Upper lobe of left lung (tissue), 6 donors: ENCODE results near the gene LRP1B. TPM values are rescaled to one million over a fixed set of nuclear protein-coding genes. Genes with fewer than 3 reads are reported as not detected.

Experiments used
- ATAC-seq, 2 donors: fragments of 200-7000 bp; cut with Tn5 transposase; one replicate each; pipeline ENCODE4 v1.9.1; 2022; ENCODE audit warnings: mild to moderate bottlenecking in 2 of 2, moderate library complexity in 2 of 2; ENCODE audit not compliant: low FRiP score in 2 of 2
- DNase-seq, 2 donors: peaks; one replicate each; pipeline ENCODE4 v3.0.0-alpha.2; 2019 to 2020
- H3K27ac ChIP-seq, 4 donors: fragments of 200-600 bp; sonication (generic); one replicate each; pipeline ENCODE4 v1.5.1; 2016 to 2019
- H3K27me3 ChIP-seq, 4 donors: fragments of 200-600 bp; sonication (generic); one replicate each; pipeline ENCODE4 v1.5.1; 2017 to 2019
- H3K36me3 ChIP-seq, 4 donors: fragments of 200-600 bp; sonication (generic); one replicate each; pipeline ENCODE4 v1.5.1; 2016 to 2019
- H3K4me1 ChIP-seq, 4 donors: fragments of 200-600 bp; sonication (generic); one replicate each; pipeline ENCODE4 v1.5.1; 2018 to 2019
- H3K4me3 ChIP-seq, 4 donors: fragments of 200-600 bp; sonication (generic); one replicate each; pipeline ENCODE4 v1.5.1; 2017 to 2019; ENCODE audit warnings: mild to moderate bottlenecking in 2 of 4, moderate library complexity in 1 of 4
- H3K9me3 ChIP-seq, 4 donors: fragments of 200-600 bp; sonication (generic); one replicate each; pipeline ENCODE4 v1.5.1; 2018 to 2019
- EP300 ChIP-seq, 4 donors: sonication (generic); formaldehyde crosslinking; IDR thresholded peaks; one replicate each; pipeline ENCODE4 v1.5.1; 2017; ENCODE audit warnings: antibody characterized with exemption in 4 of 4, control low read depth in 2 of 4
- POLR2A ChIP-seq, 4 donors: fragments of 450-650 bp; IDR thresholded peaks; one replicate each; pipeline ENCODE4 v1.5.1; 2016 to 2017; ENCODE audit warnings: antibody characterized with exemption in 4 of 4, mild to moderate bottlenecking in 2 of 4
- POLR2AphosphoS5 ChIP-seq, 2 donors: sonication (generic); formaldehyde crosslinking; IDR thresholded peaks; one replicate each; pipeline ENCODE4 v1.5.1; 2017; ENCODE audit warnings: antibody characterized with exemption in 2 of 2
- WGBS, 2 donors: methylation state at CpG; one replicate each; pipeline ENCODE4 v1.1.5; 2017 to 2018; 5-methylcytosine and 5-hydroxymethylcytosine counted together
- total RNA-seq, 6 donors: library from RNA; depleted of rRNA in 4 of 6; stranded (reverse); fragments of >200 nt in 4 of 6; gene quantifications; one replicate each; pipeline versions ENCODE4 v1.1.0 to v1.2.1, GENCODE V29; 2016 to 2021
- TF ChIP-seq, protein P1 (sequence below), 6 experiments: fragments of 450-650 bp in 4 of 6; fragments of 200-600 bp in 2 of 6; sonication (generic) in 2 of 6; IDR thresholded peaks; one replicate each; pipeline ENCODE4 v1.5.1; 2016 to 2019; ENCODE audit warnings: antibody characterized with exemption in 6 of 6
- donor health status: DM: no; HTN: no; CAD: no; lungs with moderate emphysema.
- donor health status: DM: no; HTN: yes; CAD: no; lungs with severe emphysema.

LRP1B gene
- total RNA-seq, 6 donors from 2014 or later, result under 0.01 to 0.46 (median 0.11) TPM

DNA sequence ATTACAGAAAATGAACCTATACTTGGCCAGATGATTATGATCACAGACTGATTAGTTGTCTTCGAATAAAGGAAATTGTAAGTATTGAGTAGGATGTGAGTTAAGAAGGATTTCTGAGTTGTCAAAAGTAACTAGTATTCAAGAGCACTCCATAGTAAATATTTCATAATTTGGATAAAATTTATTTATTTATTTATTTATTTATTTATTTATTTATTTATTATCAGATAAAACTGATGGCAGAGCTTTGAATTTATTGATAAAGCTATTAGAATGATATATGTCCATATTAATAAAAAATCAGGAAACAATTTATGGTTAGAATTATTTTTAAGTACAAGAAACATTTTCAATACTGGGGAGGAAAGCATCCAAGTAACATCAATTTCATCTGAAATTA, 1634.1 kb downstream of the LRP1B start:
- 85 to 97% methylated on average over 1 of the region's 1 CpG for WGBS, 2 donors
- H3K27ac ChIP-seq, result no peak overlapping the region
- TF ChIP-seq POLR2AphosphoS5 (IDR thresholded peaks at IDR 0.05), result no peak
- TF ChIP-seq, protein P1, sequence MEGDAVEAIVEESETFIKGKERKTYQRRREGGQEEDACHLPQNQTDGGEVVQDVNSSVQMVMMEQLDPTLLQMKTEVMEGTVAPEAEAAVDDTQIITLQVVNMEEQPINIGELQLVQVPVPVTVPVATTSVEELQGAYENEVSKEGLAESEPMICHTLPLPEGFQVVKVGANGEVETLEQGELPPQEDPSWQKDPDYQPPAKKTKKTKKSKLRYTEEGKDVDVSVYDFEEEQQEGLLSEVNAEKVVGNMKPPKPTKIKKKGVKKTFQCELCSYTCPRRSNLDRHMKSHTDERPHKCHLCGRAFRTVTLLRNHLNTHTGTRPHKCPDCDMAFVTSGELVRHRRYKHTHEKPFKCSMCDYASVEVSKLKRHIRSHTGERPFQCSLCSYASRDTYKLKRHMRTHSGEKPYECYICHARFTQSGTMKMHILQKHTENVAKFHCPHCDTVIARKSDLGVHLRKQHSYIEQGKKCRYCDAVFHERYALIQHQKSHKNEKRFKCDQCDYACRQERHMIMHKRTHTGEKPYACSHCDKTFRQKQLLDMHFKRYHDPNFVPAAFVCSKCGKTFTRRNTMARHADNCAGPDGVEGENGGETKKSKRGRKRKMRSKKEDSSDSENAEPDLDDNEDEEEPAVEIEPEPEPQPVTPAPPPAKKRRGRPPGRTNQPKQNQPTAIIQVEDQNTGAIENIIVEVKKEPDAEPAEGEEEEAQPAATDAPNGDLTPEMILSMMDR (IDR thresholded peaks at IDR 0.05), result no peak
- TF ChIP-seq EP300 (IDR thresholded peaks at IDR 0.05), result no peak
- no peak for TF ChIP-seq POLR2A (IDR thresholded peaks at IDR 0.05)
- DNase-seq (no peak), ATAC-seq (no peak)
- H3K4me3 ChIP-seq, result no peak overlapping the region
- H3K36me3 ChIP-seq, result no peaks in the 10 kb centered on the region
- no peaks in the 10 kb centered on the region for H3K4me1 ChIP-seq
- H3K9me3 ChIP-seq, result no peaks in the 10 kb centered on the region
- H3K27me3 ChIP-seq, result no peaks in the 10 kb centered on the region

DNA sequence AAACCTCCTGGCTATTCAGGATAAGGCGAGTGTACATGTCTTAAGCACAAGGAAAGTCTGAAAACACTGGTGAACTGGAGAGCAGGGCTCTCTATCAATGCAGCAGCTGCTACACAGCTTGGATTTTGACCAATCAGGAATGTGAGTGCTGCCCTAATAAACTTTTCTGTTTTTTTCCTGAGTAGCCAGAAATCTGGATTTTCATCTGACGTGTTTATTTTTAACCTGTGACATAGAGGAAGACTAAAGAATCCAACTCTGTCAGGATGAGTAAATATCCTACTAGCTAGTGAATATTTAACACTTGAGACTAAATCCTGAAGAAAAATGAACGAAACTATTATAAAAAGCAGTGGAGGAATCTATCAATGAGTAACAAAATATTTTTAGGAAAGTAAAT, 1638.9 kb downstream of the LRP1B start:
- ATAC-seq, result no peak
- H3K4me1 ChIP-seq, result no peaks in the 10 kb centered on the region
- 49 to 50% methylated on average over 3 of the region's 3 CpGs for WGBS, 2 donors
- no peaks in the 10 kb centered on the region for H3K36me3 ChIP-seq
- H3K9me3 ChIP-seq, result no peaks in the 10 kb centered on the region
- no peaks in the 10 kb centered on the region for H3K27me3 ChIP-seq
- no peak overlapping the region for H3K4me3 ChIP-seq
- TF ChIP-seq POLR2AphosphoS5 (IDR thresholded peaks at IDR 0.05) (no peak), EP300 (IDR thresholded peaks at IDR 0.05) (no peak), POLR2A (IDR thresholded peaks at IDR 0.05) (no peak)
- TF ChIP-seq, protein P1 (IDR thresholded peaks at IDR 0.05), result no peak
- H3K27ac ChIP-seq, result no peak overlapping the region
- no peak for DNase-seq

DNA sequence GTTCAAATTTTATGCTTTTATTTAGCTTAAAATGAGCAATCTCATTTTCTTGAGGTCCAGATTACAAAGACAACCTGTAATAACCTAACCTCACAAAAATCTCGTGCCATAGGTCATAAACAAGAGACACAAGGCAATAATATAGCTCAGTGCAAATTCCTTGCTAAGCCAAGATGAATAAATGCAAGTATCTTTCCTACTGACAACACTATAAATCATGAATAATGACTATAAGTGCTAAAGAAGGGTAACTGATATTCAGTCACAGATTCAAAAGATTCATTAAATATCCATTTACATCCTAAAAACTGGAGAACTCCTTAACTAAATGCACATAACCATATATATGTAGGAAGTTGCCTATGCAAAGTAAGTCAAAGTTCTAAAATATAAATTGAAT, 1641.6 kb downstream of the LRP1B start:
- Histone ChIP-seq H3K4me1 (no peaks in the 10 kb centered on the region), H3K36me3 (no peaks in the 10 kb centered on the region), H3K27me3 (no peaks in the 10 kb centered on the region), H3K4me3 (no peak overlapping the region), H3K27ac (no peak overlapping the region), H3K9me3 (no peaks in the 10 kb centered on the region)
- no peak for ATAC-seq
- WGBS, 2 donors, result 48 to 54% methylated on average over 1 of the region's 1 CpG
- no peak for DNase-seq
- TF ChIP-seq EP300 (IDR thresholded peaks at IDR 0.05), result no peak
- no peak for TF ChIP-seq POLR2A (IDR thresholded peaks at IDR 0.05)
- no peak for TF ChIP-seq POLR2AphosphoS5 (IDR thresholded peaks at IDR 0.05)
- TF ChIP-seq, protein P1 (IDR thresholded peaks at IDR 0.05), result no peak

DNA sequence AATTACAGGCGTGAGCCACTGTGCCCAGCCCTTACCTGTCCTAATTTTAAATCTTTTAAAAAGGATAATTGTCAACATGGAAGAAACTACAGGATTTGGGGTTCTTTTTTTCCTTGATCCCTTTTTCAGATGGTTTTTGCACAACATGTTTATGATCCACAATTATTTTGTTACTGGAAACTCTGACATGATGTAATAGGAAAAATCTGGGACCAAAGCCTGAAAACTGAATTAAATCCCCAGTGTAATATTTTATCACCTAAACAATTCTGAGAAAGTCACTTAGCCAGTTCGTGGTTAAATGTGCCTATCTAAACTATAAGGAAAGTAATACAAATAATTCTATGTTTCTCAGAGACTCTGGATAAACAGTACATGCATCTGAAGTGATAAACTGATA, 1649.7 kb downstream of the LRP1B start:
- 63 to 71% methylated on average over 2 of the region's 2 CpGs for WGBS, 2 donors

DNA sequence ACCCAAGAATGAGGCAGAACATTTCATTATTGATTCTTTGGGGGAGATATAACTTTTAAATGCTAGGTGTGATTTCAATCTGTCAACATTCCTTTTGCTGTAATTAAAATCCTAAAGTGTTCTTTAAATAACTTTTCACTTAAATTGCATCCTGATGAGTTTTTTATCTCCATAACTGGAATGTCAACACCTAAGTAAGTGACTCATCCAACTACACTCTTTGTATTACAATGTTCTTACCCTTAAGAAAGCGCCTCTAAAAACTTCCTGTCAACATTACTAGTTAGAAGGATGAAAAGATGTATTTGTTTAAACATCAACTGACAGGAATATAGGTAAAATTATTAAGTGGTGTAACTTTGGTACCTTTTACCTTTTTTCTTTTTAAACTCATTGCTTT, 1657.0 kb downstream of the LRP1B start:
- Histone ChIP-seq H3K36me3 (no peaks in the 10 kb centered on the region), H3K4me1 (no peaks in the 10 kb centered on the region), H3K4me3 (no peak overlapping the region), H3K9me3 (no peaks in the 10 kb centered on the region), H3K27me3 (no peaks in the 10 kb centered on the region), H3K27ac (no peak overlapping the region)
- DNase-seq (no peak), ATAC-seq (no peak)
- WGBS, 2 donors, result 46 to 66% methylated on average over 1 of the region's 1 CpG
- TF ChIP-seq EP300 (IDR thresholded peaks at IDR 0.05) (no peak), POLR2A (IDR thresholded peaks at IDR 0.05) (no peak)
- TF ChIP-seq, protein P1 (IDR thresholded peaks at IDR 0.05), result no peak

More for the DNA sequence above, 1649.7 kb downstream of the LRP1B start:
- H3K27me3 ChIP-seq, result no peaks in the 10 kb centered on the region
- no peaks in the 10 kb centered on the region for H3K4me1 ChIP-seq
- no peaks in the 10 kb centered on the region for H3K9me3 ChIP-seq
- H3K36me3 ChIP-seq, result no peaks in the 10 kb centered on the region
- no peak overlapping the region for H3K27ac ChIP-seq
- no peak for TF ChIP-seq POLR2AphosphoS5 (IDR thresholded peaks at IDR 0.05)
- TF ChIP-seq, protein P1 (IDR thresholded peaks at IDR 0.05), result no peak
- TF ChIP-seq POLR2A (IDR thresholded peaks at IDR 0.05), result no peak
- no peak for TF ChIP-seq EP300 (IDR thresholded peaks at IDR 0.05)
- DNase-seq (no peak), ATAC-seq (no peak)
- no peak overlapping the region for H3K4me3 ChIP-seq
